Astrocyte of the spinal cord (primary cell): ENCODE measurements around the gene INPP1.

ENCODE experiments used
- DNase-seq: peaks from one replicate; pipeline ENCODE4 v3.0.0; 2011; ENCODE audit warnings: low read depth, low spot score
- H3K4me3 ChIP-seq: 2 replicates; pipeline ENCODE4 v1.5.1; 2011; ENCODE audit warnings: low read depth, mild to moderate bottlenecking, low read length, moderate library complexity
- in situ Hi-C: cut with HindIII; loops from 2 replicates; pipeline ENCODE4 v1.10.0; 2017; ENCODE audit warnings: low sequenced_read_pairs
- TF ChIP-seq, protein P1 (sequence below): IDR thresholded peaks from 2 replicates; pipeline ENCODE4 v1.5.1; 2012; ENCODE audit warnings: low read depth, mild to moderate bottlenecking, low read length, inconsistent platforms

INPP1 gene

GRCh38 chr2:190340369-190340768 is 3.0 kb upstream of the INPP1 start:
- in situ Hi-C loops: no loop called here
- DNase-seq: no peak
- TF ChIP-seq, protein P1, sequence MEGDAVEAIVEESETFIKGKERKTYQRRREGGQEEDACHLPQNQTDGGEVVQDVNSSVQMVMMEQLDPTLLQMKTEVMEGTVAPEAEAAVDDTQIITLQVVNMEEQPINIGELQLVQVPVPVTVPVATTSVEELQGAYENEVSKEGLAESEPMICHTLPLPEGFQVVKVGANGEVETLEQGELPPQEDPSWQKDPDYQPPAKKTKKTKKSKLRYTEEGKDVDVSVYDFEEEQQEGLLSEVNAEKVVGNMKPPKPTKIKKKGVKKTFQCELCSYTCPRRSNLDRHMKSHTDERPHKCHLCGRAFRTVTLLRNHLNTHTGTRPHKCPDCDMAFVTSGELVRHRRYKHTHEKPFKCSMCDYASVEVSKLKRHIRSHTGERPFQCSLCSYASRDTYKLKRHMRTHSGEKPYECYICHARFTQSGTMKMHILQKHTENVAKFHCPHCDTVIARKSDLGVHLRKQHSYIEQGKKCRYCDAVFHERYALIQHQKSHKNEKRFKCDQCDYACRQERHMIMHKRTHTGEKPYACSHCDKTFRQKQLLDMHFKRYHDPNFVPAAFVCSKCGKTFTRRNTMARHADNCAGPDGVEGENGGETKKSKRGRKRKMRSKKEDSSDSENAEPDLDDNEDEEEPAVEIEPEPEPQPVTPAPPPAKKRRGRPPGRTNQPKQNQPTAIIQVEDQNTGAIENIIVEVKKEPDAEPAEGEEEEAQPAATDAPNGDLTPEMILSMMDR: no peak
- H3K4me3 ChIP-seq: no peak overlapping the region

DNA sequence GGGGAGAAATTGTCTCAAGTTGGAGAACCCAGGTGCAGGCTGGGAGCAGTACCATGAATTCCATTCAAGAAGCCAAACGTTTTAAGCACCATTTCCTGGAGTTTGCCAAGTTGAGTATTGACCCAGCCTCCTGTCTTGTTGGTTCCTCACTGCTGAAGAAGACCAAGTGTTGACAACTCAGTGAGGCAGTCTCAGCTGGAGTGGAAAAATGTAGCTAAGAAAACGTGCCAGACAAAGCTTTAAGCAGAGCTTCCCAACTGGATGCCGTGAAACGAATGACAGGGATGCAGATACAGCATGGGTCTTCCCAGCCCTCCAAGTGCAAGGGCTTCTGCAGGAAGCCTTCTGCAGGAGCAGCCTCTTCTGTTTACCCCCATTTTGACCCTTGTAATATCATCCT is 778 bp upstream of the INPP1 start:
- in situ Hi-C loops: no loop called here
- TF ChIP-seq, protein P1: no peak
- peak; percentile 16 for DNase-seq
- no peak overlapping the region for H3K4me3 ChIP-seq

DNA sequence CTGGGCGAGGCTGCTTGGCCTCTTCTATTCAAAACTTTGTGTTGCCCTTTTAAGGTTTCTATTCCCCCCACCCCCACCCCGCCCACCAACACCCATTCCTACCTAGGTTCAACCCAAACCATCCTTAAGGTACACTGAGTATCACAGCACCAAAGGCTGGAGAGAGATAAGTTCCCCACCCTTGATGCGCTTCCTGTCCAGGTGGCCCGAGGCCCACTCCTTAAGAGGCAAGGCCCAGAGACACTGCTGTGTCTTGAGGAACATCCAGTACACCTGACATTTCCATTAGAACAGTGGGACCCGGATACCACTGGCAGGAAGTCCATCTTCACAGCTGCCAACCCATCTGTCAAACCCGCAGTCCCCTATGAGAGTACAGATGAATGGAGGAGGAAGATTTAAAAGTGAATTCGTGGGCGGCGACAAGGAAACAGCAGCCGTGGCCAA is 277 bp upstream of the INPP1 start:
- peak; percentile 47 for DNase-seq
- in situ Hi-C loops: no loop called here
- H3K4me3 ChIP-seq: peak overlapping the region; percentile 56
- TF ChIP-seq, protein P1: no peak

GRCh38 chr2:190344276-190344827 is 963 bp downstream of the INPP1 start:
- DNase-seq: no peak
- in situ Hi-C loops: no loop called here
- TF ChIP-seq, protein P1: peak; percentile 45
- peak overlapping the region; percentile 56 for H3K4me3 ChIP-seq

DNA sequence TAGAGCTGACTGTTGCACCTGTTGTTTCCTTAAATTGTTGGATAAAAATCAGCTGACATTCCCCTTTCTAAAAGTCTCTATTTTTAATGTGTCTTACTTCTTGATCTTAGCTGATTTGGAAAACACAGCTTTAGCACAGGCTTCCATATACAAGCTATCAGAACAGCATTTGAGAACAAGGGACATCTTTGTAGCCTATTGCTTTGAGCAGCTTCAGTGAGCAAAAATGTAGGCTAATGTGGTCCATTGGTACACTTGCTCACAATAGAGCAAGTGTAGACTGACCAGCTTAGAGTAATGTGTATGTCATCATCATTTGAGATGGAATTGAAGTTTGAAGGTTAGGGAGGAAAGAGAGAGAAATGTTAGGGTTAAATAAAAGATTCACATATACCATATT is 7.0 kb downstream of the INPP1 start:
- TF ChIP-seq, protein P1: no peak
- DNase-seq: no peak
- in situ Hi-C loops: no loop called here
- H3K4me3 ChIP-seq: no peak overlapping the region

- no peak overlapping the region for H3K4me3 ChIP-seq
- TF ChIP-seq, protein P1: no peak
- DNase-seq: no peak
- in situ Hi-C loops: no loop called here
These were observed 8.6 kb downstream of the INPP1 start for GRCh38 chr2:190351955-190352354.
